ENCODE data around the gene DOK6.

GRCh38 chr18:69763821-69764220 lies 363.1 kb downstream of the DOK6 start:
- TF ChIP-seq POLR2AphosphoS5 (IDR thresholded peaks at IDR 0.05; ENCODE audit: low read depth, low read length) (no peak), TAF1 (IDR thresholded peaks at IDR 0.05; ENCODE audit: borderline replicate concordance, insufficient read depth, low read length) (no peak), SIN3A (IDR thresholded peaks at IDR 0.05; ENCODE audit: borderline replicate concordance, insufficient read depth, low read length) (no peak)

Data from PFSK-1 (cell line).